ENCODE results near the gene PPARA.

Gene PPARA

DNA sequence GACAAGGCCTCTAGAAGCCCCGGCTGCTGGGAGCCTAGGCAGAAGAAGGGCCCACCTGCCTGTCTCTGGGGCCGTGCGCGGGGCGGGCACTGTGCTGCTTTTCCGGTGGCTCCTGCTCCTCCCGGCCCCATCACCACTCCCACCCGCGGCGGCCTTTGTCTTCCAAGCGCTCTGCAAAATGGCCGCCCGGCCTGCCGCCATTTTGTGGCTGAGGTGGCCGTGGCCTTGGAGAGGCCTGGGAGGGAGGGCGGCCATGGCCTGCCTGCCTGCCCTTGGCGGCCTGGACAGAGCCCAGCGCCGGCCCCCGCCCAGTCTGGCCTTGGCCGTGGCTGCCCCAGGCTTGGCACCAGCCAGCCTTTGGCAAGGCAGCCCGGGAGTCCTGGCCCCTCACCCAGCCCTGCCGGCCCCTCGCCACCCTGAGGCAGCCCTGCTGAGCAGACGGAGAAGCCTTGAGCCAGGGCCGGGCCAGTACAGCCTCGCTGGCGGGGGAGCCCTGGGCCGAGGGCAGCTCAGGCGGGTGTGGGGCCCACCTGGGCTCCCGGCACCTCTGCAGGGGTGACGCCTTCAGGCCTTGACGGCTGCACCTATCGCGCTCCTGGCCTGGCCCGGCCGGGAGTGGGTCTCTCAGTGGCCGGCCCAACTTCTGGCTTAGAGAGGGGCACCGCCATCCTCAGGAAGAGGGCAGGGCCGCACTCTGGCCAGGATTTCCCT is 46.0 kb upstream of the PPARA start:
- no peak for DNase-seq (ENCODE audit: extremely low read depth, insufficient read length)
- no peaks in the 10 kb centered on the region; the same call in none of the 2 replicates for H3K36me3 ChIP-seq (ENCODE audit: control insufficient read depth, insufficient read depth, low read length)

DNA sequence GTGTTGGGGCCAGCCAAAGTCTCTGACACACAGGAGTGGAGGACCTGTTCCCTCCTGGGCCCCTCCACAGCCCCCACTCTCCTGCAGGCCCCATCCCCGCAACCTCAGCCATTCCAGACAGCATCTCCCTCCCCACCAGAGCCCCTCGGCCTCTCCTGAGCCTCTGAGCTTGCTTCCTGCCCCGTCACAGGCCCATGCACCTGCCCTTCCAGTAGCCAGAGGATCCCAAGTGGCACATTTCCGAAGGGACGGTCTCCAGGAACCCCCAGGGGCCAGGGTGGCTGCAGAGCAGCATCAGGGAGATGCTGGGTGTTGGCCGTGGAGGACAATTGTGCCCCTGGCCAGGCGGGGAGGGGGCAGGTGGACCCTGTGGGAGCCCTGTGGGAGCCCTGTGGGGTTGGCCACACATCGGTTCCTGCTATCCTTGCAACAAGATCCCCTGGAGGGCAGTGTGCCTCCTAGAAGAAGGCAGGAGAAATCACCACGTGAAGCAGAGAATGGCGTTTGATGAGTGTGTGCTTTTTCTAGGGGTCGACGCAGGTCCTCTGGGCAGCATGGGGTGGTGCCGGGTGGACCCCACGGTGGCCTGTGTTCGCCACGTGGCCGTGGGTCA is 45.3 kb upstream of the PPARA start:
- H3K36me3 ChIP-seq (ENCODE audit: control insufficient read depth, insufficient read depth, low read length), result no peaks in the 10 kb centered on the region; the same call in 1 of the 2 replicates
- H3K4me3 ChIP-seq (replicated peaks; ENCODE audit: low read depth, low read length), result no peak overlapping the region
- DNase-seq (ENCODE audit: extremely low read depth, insufficient read length), result no peak
- H3K27me3 ChIP-seq (replicated peaks; ENCODE audit: control insufficient read depth, insufficient read depth, low read length), result no peaks in the 10 kb centered on the region
- TF ChIP-seq, protein P1, sequence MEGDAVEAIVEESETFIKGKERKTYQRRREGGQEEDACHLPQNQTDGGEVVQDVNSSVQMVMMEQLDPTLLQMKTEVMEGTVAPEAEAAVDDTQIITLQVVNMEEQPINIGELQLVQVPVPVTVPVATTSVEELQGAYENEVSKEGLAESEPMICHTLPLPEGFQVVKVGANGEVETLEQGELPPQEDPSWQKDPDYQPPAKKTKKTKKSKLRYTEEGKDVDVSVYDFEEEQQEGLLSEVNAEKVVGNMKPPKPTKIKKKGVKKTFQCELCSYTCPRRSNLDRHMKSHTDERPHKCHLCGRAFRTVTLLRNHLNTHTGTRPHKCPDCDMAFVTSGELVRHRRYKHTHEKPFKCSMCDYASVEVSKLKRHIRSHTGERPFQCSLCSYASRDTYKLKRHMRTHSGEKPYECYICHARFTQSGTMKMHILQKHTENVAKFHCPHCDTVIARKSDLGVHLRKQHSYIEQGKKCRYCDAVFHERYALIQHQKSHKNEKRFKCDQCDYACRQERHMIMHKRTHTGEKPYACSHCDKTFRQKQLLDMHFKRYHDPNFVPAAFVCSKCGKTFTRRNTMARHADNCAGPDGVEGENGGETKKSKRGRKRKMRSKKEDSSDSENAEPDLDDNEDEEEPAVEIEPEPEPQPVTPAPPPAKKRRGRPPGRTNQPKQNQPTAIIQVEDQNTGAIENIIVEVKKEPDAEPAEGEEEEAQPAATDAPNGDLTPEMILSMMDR (IDR thresholded peaks at IDR 0.05; ENCODE audit: insufficient read depth, low read length, poor library complexity, severe bottlenecking), result no peak

More for the DNA sequence above, 46.0 kb upstream of the PPARA start:
- no peak overlapping the region for H3K4me3 ChIP-seq (replicated peaks; ENCODE audit: low read depth, low read length)
- TF ChIP-seq, protein P1 (IDR thresholded peaks at IDR 0.05; ENCODE audit: insufficient read depth, low read length, poor library complexity, severe bottlenecking), result no peak
- no peaks in the 10 kb centered on the region for H3K27me3 ChIP-seq (replicated peaks; ENCODE audit: control insufficient read depth, insufficient read depth, low read length)

DNA sequence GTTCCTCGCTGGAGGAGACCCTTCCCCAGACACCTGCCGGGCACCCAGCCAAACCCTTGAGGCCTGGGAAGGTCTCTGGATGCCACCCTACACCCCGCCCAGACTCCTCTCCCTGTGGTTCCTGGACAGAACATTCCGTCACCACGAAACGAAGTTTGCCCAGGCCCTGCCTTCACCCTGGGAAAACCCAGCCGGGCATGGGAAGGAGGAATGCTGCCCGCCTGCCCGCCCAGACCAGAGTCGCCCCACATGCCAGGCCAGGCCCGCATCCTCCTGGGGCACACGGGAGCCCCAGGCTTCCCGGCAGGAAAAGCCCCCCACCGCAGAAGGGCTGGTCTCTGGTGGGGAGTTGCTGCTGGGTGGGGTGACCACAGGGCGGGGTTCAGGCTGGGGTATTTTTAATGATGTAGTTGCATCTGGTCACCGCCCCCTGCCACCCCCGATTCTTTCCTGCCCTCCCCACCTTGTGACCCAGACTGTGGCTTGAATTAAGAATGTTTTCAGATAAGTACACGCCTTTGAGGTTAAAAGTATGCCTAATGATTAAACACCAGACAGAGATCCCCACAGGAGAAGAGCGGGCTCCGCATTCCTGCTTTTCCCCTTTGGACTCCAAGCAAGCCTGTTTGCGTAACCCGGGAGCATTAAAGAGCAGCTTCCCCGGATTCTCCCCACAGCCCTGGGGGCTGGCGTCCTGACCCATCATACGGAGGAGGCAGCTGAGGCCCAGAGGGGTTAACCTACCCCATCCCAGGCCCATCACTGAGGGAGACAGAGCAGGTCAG is 44.6 kb upstream of the PPARA start:
- TF ChIP-seq, protein P1 (IDR thresholded peaks at IDR 0.05; ENCODE audit: insufficient read depth, low read length, poor library complexity, severe bottlenecking), result no peak
- no peak overlapping the region for H3K4me3 ChIP-seq (replicated peaks; ENCODE audit: low read depth, low read length)
- H3K27me3 ChIP-seq (replicated peaks; ENCODE audit: control insufficient read depth, insufficient read depth, low read length), result no peaks in the 10 kb centered on the region
- no peak for DNase-seq (ENCODE audit: extremely low read depth, insufficient read length)
- H3K36me3 ChIP-seq (ENCODE audit: control insufficient read depth, insufficient read depth, low read length), result no peaks in the 10 kb centered on the region; the same call in 1 of the 2 replicates

DNA sequence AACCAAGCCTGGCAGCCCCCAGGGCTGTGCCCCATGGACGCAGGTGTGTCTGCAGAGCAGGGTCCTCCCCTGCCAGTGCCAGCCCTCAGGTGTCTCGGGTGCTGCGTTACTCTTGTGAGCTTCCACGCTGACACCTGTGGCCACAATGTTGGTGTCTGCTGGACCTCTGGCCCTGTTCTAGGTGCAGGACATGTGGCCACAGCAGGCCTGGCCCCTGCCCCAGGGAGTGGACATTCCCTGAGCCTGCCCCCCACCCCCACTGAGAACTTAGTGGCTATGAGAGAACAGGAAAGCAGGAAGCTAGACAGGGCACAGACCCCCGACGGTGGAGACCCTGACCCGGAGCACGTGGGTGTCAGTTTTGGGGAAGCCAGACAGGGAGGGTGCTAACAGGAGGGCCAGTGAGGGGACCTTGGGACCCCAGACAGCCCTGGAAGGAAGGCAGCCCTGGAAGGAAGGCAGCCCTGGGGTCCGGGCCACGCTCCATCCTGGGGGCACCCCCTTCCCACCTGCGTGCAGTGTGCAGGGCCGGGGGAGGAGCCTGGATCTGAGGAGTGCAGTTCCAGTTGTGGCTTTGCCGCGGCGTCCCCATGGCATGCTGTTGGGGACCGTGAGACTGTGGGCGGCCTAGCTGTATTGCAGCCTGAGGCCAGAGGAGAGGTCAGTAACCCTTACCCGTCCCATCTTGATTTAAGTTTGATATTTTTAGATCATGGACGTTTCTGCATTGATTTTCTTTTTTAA is 43.9 kb upstream of the PPARA start:
- Histone ChIP-seq H3K4me3 (replicated peaks; ENCODE audit: low read depth, low read length) (no peak overlapping the region), H3K36me3 (ENCODE audit: control insufficient read depth, insufficient read depth, low read length) (no peaks in the 10 kb centered on the region; the same call in 1 of the 2 replicates), H3K27me3 (replicated peaks; ENCODE audit: control insufficient read depth, insufficient read depth, low read length) (no peaks in the 10 kb centered on the region)
- TF ChIP-seq, protein P1 (IDR thresholded peaks at IDR 0.05; ENCODE audit: insufficient read depth, low read length, poor library complexity, severe bottlenecking), result no peak
- no peak for DNase-seq (ENCODE audit: extremely low read depth, insufficient read length)

DNA sequence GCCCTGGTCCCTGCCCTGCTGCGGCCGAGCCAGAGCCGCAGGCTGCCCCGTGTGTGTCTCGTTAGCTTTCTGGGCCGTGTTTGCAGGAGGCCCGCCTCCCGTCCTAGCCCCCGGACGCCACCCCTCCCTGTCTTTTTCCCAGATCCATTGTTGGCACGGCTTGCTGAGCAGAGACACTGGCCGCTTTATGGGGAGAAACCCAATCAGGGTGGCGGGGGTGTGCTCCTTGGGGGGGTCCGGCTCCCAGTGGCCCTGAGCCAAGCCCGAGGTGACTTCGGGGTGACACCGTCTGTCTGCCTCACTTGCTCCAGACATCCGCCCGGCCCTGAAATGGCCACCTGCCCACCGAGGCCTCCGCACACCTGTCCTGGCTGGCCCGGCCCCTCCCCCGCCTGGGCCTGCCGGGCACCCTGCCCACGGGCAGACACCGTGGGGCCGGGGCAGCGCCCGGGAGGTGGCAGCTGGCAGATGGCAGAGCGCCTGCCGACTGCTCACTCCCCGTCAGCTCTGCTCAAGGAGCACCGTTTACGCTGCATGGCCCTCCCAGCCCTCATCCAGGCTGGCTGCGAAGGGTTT is 43.1 kb upstream of the PPARA start:
- no peaks in the 10 kb centered on the region; the same call in 1 of the 2 replicates for H3K36me3 ChIP-seq (ENCODE audit: control insufficient read depth, insufficient read depth, low read length)
- H3K4me3 ChIP-seq (replicated peaks; ENCODE audit: low read depth, low read length), result no peak overlapping the region
- no peaks in the 10 kb centered on the region for H3K27me3 ChIP-seq (replicated peaks; ENCODE audit: control insufficient read depth, insufficient read depth, low read length)
- no peak for DNase-seq (ENCODE audit: extremely low read depth, insufficient read length)
- TF ChIP-seq, protein P1 (IDR thresholded peaks at IDR 0.05; ENCODE audit: insufficient read depth, low read length, poor library complexity, severe bottlenecking), result no peak
